ENCODE results near the gene ECHDC3.

The ECHDC3 gene

GRCh38 chr10:11789956-11790355 lies 47.8 kb downstream of the ECHDC3 start:
- no peak overlapping the region for H3K4me3 Mint-ChIP-seq
- intact Hi-C loops (cut with micrococcal nuclease): no loop called here
- H3K36me3 Mint-ChIP-seq (ENCODE audit: low read depth): no peaks in the 10 kb centered on the region
- H3K27ac Mint-ChIP-seq: no peak overlapping the region
- peaks cover 5% of the 10 kb centered on the region for H3K27me3 Mint-ChIP-seq
- no peaks in the 10 kb centered on the region for H3K4me1 Mint-ChIP-seq (ENCODE audit: low read depth)
- H3K9me3 Mint-ChIP-seq: no peaks in the 10 kb centered on the region

- intact Hi-C loops (cut with micrococcal nuclease): no loop called here
- Mint-ChIP-seq H3K9me3 (no peaks in the 10 kb centered on the region), H3K36me3 (ENCODE audit: low read depth) (no peaks in the 10 kb centered on the region), H3K4me3 (no peak overlapping the region), H3K4me1 (ENCODE audit: low read depth) (peaks cover 7% of the 10 kb centered on the region), H3K27me3 (peaks cover 3% of the 10 kb centered on the region), H3K27ac (no peak overlapping the region)
Observed at GRCh38 chr10:11793762-11794479, 51.7 kb downstream of the ECHDC3 start.

GRCh38 chr10:11794566-11794965 lies 52.4 kb downstream of the ECHDC3 start:
- Mint-ChIP-seq H3K27ac (no peak overlapping the region), H3K27me3 (peaks cover 3% of the 10 kb centered on the region), H3K9me3 (no peaks in the 10 kb centered on the region), H3K4me1 (ENCODE audit: low read depth) (peaks cover 9% of the 10 kb centered on the region), H3K36me3 (ENCODE audit: low read depth) (no peaks in the 10 kb centered on the region), H3K4me3 (no peak overlapping the region)
- intact Hi-C loops (cut with micrococcal nuclease): no loop called here

GRCh38 chr10:11795101-11795920 lies 53.1 kb downstream of the ECHDC3 start:
- Mint-ChIP-seq H3K9me3 (no peaks in the 10 kb centered on the region), H3K4me1 (ENCODE audit: low read depth) (peaks cover 9% of the 10 kb centered on the region), H3K27ac (no peak overlapping the region), H3K4me3 (no peak overlapping the region), H3K36me3 (ENCODE audit: low read depth) (no peaks in the 10 kb centered on the region), H3K27me3 (peaks cover 3% of the 10 kb centered on the region)
- intact Hi-C loops (cut with micrococcal nuclease): no loop called here

GRCh38 chr10:11796474-11796873 lies 54.3 kb downstream of the ECHDC3 start:
- Mint-ChIP-seq H3K27me3 (no peaks in the 10 kb centered on the region), H3K4me1 (ENCODE audit: low read depth) (peaks cover 9% of the 10 kb centered on the region), H3K4me3 (no peak overlapping the region), H3K27ac (no peak overlapping the region), H3K36me3 (ENCODE audit: low read depth) (no peaks in the 10 kb centered on the region), H3K9me3 (no peaks in the 10 kb centered on the region)
- intact Hi-C loops (cut with micrococcal nuclease): no loop called here

- H3K9me3 Mint-ChIP-seq: no peaks in the 10 kb centered on the region
- H3K4me1 Mint-ChIP-seq (ENCODE audit: low read depth): peaks cover 9% of the 10 kb centered on the region
- intact Hi-C loops (cut with micrococcal nuclease): no loop called here
- no peak overlapping the region for H3K4me3 Mint-ChIP-seq
- H3K27me3 Mint-ChIP-seq: no peaks in the 10 kb centered on the region
- H3K27ac Mint-ChIP-seq: no peak overlapping the region
- H3K36me3 Mint-ChIP-seq (ENCODE audit: low read depth): no peaks in the 10 kb centered on the region
Observed at GRCh38 chr10:11797281-11797680, 55.1 kb downstream of the ECHDC3 start.

- Mint-ChIP-seq H3K9me3 (no peaks in the 10 kb centered on the region), H3K27ac (no peak overlapping the region), H3K4me1 (ENCODE audit: low read depth) (peaks cover 9% of the 10 kb centered on the region), H3K36me3 (ENCODE audit: low read depth) (no peaks in the 10 kb centered on the region), H3K27me3 (no peaks in the 10 kb centered on the region), H3K4me3 (no peak overlapping the region)
- intact Hi-C loops (cut with micrococcal nuclease): no loop called here
Observed at GRCh38 chr10:11797847-11798633, 55.9 kb downstream of the ECHDC3 start.

GRCh38 chr10:11798845-11799735 lies 56.9 kb downstream of the ECHDC3 start:
- Mint-ChIP-seq H3K4me1 (ENCODE audit: low read depth) (peaks cover 9% of the 10 kb centered on the region), H3K36me3 (ENCODE audit: low read depth) (no peaks in the 10 kb centered on the region), H3K27ac (no peak overlapping the region), H3K4me3 (no peak overlapping the region), H3K27me3 (no peaks in the 10 kb centered on the region), H3K9me3 (no peaks in the 10 kb centered on the region)
- intact Hi-C loops (cut with micrococcal nuclease): no loop called here

GRCh38 chr10:11799736-11800080 lies 57.5 kb downstream of the ECHDC3 start:
- Mint-ChIP-seq H3K4me1 (ENCODE audit: low read depth) (peaks cover 9% of the 10 kb centered on the region), H3K27me3 (no peaks in the 10 kb centered on the region), H3K27ac (no peak overlapping the region), H3K9me3 (no peaks in the 10 kb centered on the region), H3K4me3 (no peak overlapping the region), H3K36me3 (ENCODE audit: low read depth) (no peaks in the 10 kb centered on the region)
- intact Hi-C loops (cut with micrococcal nuclease): no loop called here

GRCh38 chr10:11804336-11804735 lies 62.2 kb downstream of the ECHDC3 start:
- H3K9me3 Mint-ChIP-seq: no peaks in the 10 kb centered on the region
- no peaks in the 10 kb centered on the region for H3K4me1 Mint-ChIP-seq (ENCODE audit: low read depth)
- peaks cover 1% of the 10 kb centered on the region for H3K27me3 Mint-ChIP-seq
- H3K36me3 Mint-ChIP-seq (ENCODE audit: low read depth): no peaks in the 10 kb centered on the region
- intact Hi-C loops (cut with micrococcal nuclease): no loop called here
- no peak overlapping the region for H3K27ac Mint-ChIP-seq
- H3K4me3 Mint-ChIP-seq: no peak overlapping the region

GRCh38 chr10:11805792-11806191 lies 63.6 kb downstream of the ECHDC3 start:
- Mint-ChIP-seq H3K27me3 (peaks cover 1% of the 10 kb centered on the region), H3K9me3 (no peaks in the 10 kb centered on the region), H3K4me1 (ENCODE audit: low read depth) (no peaks in the 10 kb centered on the region), H3K4me3 (no peak overlapping the region), H3K27ac (no peak overlapping the region), H3K36me3 (ENCODE audit: low read depth) (no peaks in the 10 kb centered on the region)
- intact Hi-C loops (cut with micrococcal nuclease): no loop called here

GRCh38 chr10:11806706-11807105 lies 64.5 kb downstream of the ECHDC3 start:
- H3K27ac Mint-ChIP-seq: no peak overlapping the region
- no peaks in the 10 kb centered on the region for H3K4me1 Mint-ChIP-seq (ENCODE audit: low read depth)
- H3K36me3 Mint-ChIP-seq (ENCODE audit: low read depth): no peaks in the 10 kb centered on the region
- intact Hi-C loops (cut with micrococcal nuclease): no loop called here
- H3K4me3 Mint-ChIP-seq: no peak overlapping the region
- H3K27me3 Mint-ChIP-seq: peaks cover 1% of the 10 kb centered on the region
- no peaks in the 10 kb centered on the region for H3K9me3 Mint-ChIP-seq

- intact Hi-C loops (cut with micrococcal nuclease): no loop called here
Observed at GRCh38 chr10:11808808-11809207, 66.6 kb downstream of the ECHDC3 start.

More at GRCh38 chr10:11808808-11809207, 66.6 kb downstream of the ECHDC3 start:
- H3K27ac Mint-ChIP-seq: no peak overlapping the region
- H3K9me3 Mint-ChIP-seq: no peaks in the 10 kb centered on the region
- no peak overlapping the region for H3K4me3 Mint-ChIP-seq
- no peaks in the 10 kb centered on the region for H3K4me1 Mint-ChIP-seq (ENCODE audit: low read depth)
- no peaks in the 10 kb centered on the region for H3K36me3 Mint-ChIP-seq (ENCODE audit: low read depth)
- H3K27me3 Mint-ChIP-seq: peaks cover 1% of the 10 kb centered on the region
